CD14-positive monocyte (primary cell): Measurements from ENCODE around the gene CYBRD1. TPM values are rescaled to one million over a fixed set of nuclear protein-coding genes. Genes with fewer than 3 reads are reported as not detected.

Experiments used
- DNase-seq, 3 donors: peaks; one replicate each; pipeline ENCODE4 v3.0.0-alpha.2; 2011 to 2022
- H2AFZ ChIP-seq: 2 replicates; pipeline ENCODE4 v1.6.0; 2012; ENCODE audit warnings: mild to moderate bottlenecking, low read depth, low read length, inconsistent platforms; ENCODE audit not compliant: insufficient read depth, poor library complexity, severe bottlenecking
- H3K27ac ChIP-seq, 2 donors: 1 replicate in 1 of 2; 2 replicates in 1 of 2; pipeline ENCODE4 v1.5.1; 2012 to 2013; ENCODE audit warnings: low read length in 2 of 2, control low read depth in 1 of 2, inconsistent platforms in 1 of 2, low read depth in 1 of 2, mild to moderate bottlenecking in 1 of 2
- H3K27me3 ChIP-seq, 2 donors: one replicate each; pipeline versions ENCODE4 v1.6.0 to v1.6.1; 2011 to 2013; ENCODE audit warnings: low read length in 2 of 2; ENCODE audit not compliant: control insufficient read depth in 2 of 2, insufficient read depth in 2 of 2
- H3K36me3 ChIP-seq, 2 donors: replicated peaks in 1 of 2; 1 replicate in 1 of 2; 2 replicates in 1 of 2; pipeline versions ENCODE4 v1.5.1 to v1.6.1; 2012 to 2013; ENCODE audit warnings: low read length in 2 of 2, control low read depth in 1 of 2, inconsistent platforms in 1 of 2, mild to moderate bottlenecking in 1 of 2; ENCODE audit not compliant: insufficient read depth in 2 of 2, control insufficient read depth in 1 of 2
- H3K4me1 ChIP-seq, 2 donors: 1 replicate in 1 of 2; 2 replicates in 1 of 2; pipeline versions ENCODE4 v1.5.1 to v1.6.1; 2012 to 2013; ENCODE audit warnings: low read length in 2 of 2, control low read depth in 1 of 2, inconsistent platforms in 1 of 2, mild to moderate bottlenecking in 1 of 2, moderate library complexity in 1 of 2; ENCODE audit not compliant: insufficient read depth in 2 of 2, control insufficient read depth in 1 of 2
- H3K4me2 ChIP-seq: replicated peaks from 2 replicates; pipeline ENCODE3; 2012; ENCODE audit warnings: low read length, moderate library complexity, mild to moderate bottlenecking; ENCODE audit not compliant: poor library complexity, severe bottlenecking; ENCODE audit errors: extremely low read depth
- H3K4me3 ChIP-seq, 3 experiments: fragments of 200-600 bp in 1 of 3; sonication (generic) in 1 of 3; replicated peaks in 1 of 3; 1 replicate in 2 of 3; 2 replicates in 1 of 3; pipeline ENCODE4 v1.5.1; 2011 to 2013; ENCODE audit warnings: low read length in 3 of 3, mild to moderate bottlenecking in 3 of 3, control low read depth in 2 of 3, low read depth in 2 of 3, inconsistent platforms in 1 of 3, moderate library complexity in 1 of 3
- H3K79me2 ChIP-seq: 2 replicates; pipeline ENCODE4 v1.6.0; 2012; ENCODE audit warnings: mild to moderate bottlenecking, control low read depth, inconsistent platforms, low read length, moderate library complexity; ENCODE audit not compliant: insufficient read depth
- H3K9ac ChIP-seq: 2 replicates; pipeline ENCODE4 v1.6.0; 2017; ENCODE audit warnings: low read length, mild to moderate bottlenecking; ENCODE audit not compliant: insufficient read depth, poor library complexity, severe bottlenecking
- H3K9me3 ChIP-seq, 2 donors: replicated peaks in 1 of 2; 1 replicate in 1 of 2; 2 replicates in 1 of 2; pipeline versions ENCODE4 v1.5.1 to v1.6.1; 2012 to 2013; ENCODE audit warnings: low read length in 2 of 2, control low read depth in 1 of 2; ENCODE audit not compliant: control insufficient read depth in 1 of 2, insufficient read depth in 1 of 2
- H4K20me1 ChIP-seq: 2 replicates; pipeline ENCODE4 v1.6.0; 2012; ENCODE audit warnings: mild to moderate bottlenecking, low read length, control low read depth, moderate library complexity; ENCODE audit not compliant: insufficient read depth
- H3K27ac Mint-ChIP-seq, 7 donors: one replicate each; pipeline ENCODE4 v1.8.0; 2020; ENCODE audit warnings: mild to moderate bottlenecking in 7 of 7, mixed read lengths in 7 of 7, moderate library complexity in 6 of 7, inconsistent platforms in 2 of 7
- H3K27me3 Mint-ChIP-seq, 3 donors: one replicate each; pipeline ENCODE4 v1.8.0; 2021 to 2022; ENCODE audit warnings: low read depth in 3 of 3, mild to moderate bottlenecking in 3 of 3, mixed read lengths in 3 of 3, moderate library complexity in 3 of 3, inconsistent platforms in 1 of 3
- H3K36me3 Mint-ChIP-seq, 2 donors: one replicate each; pipeline ENCODE4 v1.8.0; 2020; ENCODE audit warnings: mixed read lengths in 2 of 2, inconsistent platforms in 1 of 2, mild to moderate bottlenecking in 1 of 2
- H3K4me1 Mint-ChIP-seq: one replicate; pipeline ENCODE4 v1.8.0; 2020; ENCODE audit warnings: mild to moderate bottlenecking, mixed read lengths
- H3K4me3 Mint-ChIP-seq, 2 donors: one replicate each; pipeline ENCODE4 v1.8.0; 2020; ENCODE audit warnings: mild to moderate bottlenecking in 2 of 2, mixed read lengths in 2 of 2, moderate library complexity in 1 of 2
- H3K9me3 Mint-ChIP-seq, 7 donors: one replicate each; pipeline ENCODE4 v1.8.0; 2020 to 2022; ENCODE audit warnings: mixed read lengths in 7 of 7, mild to moderate bottlenecking in 6 of 7, moderate library complexity in 6 of 7, inconsistent platforms in 2 of 7
- CTCF ChIP-seq: fragments of 200-600 bp; IDR thresholded peaks from one replicate; pipeline ENCODE4 v1.8.0; 2022; ENCODE audit warnings: antibody characterized with exemption, mild to moderate bottlenecking
- WGBS: methylation state at CpG from one replicate; pipeline ENCODE4 v1.1.5; 2013; ENCODE audit warnings: missing lambda C conversion rate; ENCODE audit not compliant: insufficient coverage; 5-methylcytosine and 5-hydroxymethylcytosine counted together
- intact Hi-C, 2 donors: fragments of 100-400 bp; cut with micrococcal nuclease; formaldehyde crosslinking; loops; one replicate each; pipeline versions ENCODE4 v1.15.0 to v1.15.1; 2023
- polyA plus RNA-seq, 3 donors: library from polyadenylated mRNA; depleted of rRNA in 1 of 3; unstranded in 2 of 3; stranded (reverse) in 1 of 3; fragments of 300-500 nt in 2 of 3; fragments of >200 nt in 1 of 3; fragmentation: Illumina TruSeq in 2 of 3; gene quantifications; 1 replicate in 2 of 3; 2 replicates in 1 of 3; pipeline ENCODE4 v1.2.3, GENCODE V29; 2012 to 2021

CYBRD1 gene
- polyA plus RNA-seq, 3 donors = 21.7 to 61.0 (median 47.3) TPM

- TF ChIP-seq CTCF = no peak
- H3K4me1 ChIP-seq = peaks cover 11 to 18% of the 10 kb centered on the region in 2 donors
- H3K9ac ChIP-seq = no peak overlapping the region
- H3K27ac ChIP-seq = no peak overlapping the region
- no peaks in the 10 kb centered on the region for H3K79me2 ChIP-seq
- peaks cover 0 to 4% of the 10 kb centered on the region in 2 donors for H3K9me3 ChIP-seq
- Mint-ChIP-seq H3K9me3 (peaks cover 2 to 9% (median 4%) of the 10 kb centered on the region in 7 donors), H3K36me3 (no peaks in the 10 kb centered on the region), H3K27ac (no peak overlapping the region), H3K4me1 (peaks cover 17% of the 10 kb centered on the region), H3K27me3 (peaks cover 0 to 3% (median 3%) of the 10 kb centered on the region in 3 donors), H3K4me3 (no peak overlapping the region)
- no peak overlapping the region for H2AFZ ChIP-seq
- DNase-seq = no peak
- 97% methylated on average over 4 of the region's 7 CpGs for WGBS
- no peak overlapping the region for H3K4me2 ChIP-seq
- H3K4me3 ChIP-seq = no peak overlapping the region
- H3K27me3 ChIP-seq = no peaks in the 10 kb centered on the region
- intact Hi-C loops = no loop called here
- no peaks in the 10 kb centered on the region for H3K36me3 ChIP-seq
- no peaks in the 10 kb centered on the region for H4K20me1 ChIP-seq
Observed at GRCh38 chr2:171592036-171592555, 69.8 kb downstream of the CYBRD1 start.

DNA sequence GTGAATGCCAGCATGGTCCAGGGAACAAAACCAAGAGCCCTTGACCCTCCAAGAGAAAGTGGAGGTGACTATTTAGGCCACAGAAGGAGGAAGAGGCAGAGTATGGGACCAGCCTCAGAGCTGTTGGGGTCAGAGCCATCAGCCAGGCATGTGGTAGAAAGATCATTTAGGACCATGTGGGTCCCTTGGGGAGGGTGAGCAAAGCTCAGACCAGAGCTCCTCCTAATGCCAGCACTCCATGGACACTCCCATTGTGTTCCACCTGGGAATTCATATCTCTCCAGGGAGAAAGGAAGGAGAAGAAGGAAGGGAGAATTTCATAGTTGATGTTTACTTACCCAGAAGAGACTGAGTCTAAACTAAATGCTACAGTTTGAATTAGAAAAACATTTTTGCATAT, 73.2 kb downstream of the CYBRD1 start:
- intact Hi-C loops = no loop called here
- Mint-ChIP-seq H3K4me3 (no peak overlapping the region), H3K4me1 (peaks cover 4% of the 10 kb centered on the region), H3K36me3 (no peaks in the 10 kb centered on the region), H3K9me3 (peaks cover 0 to 6% (median 1%) of the 10 kb centered on the region in 7 donors), H3K27me3 (peaks cover 2 to 8% (median 7%) of the 10 kb centered on the region in 3 donors), H3K27ac (peak overlapping the region in 1 of 7 donors; percentile 45)
- Histone ChIP-seq H3K4me1 (no peaks in the 10 kb centered on the region), H3K4me3 (no peak overlapping the region), H4K20me1 (no peaks in the 10 kb centered on the region), H3K36me3 (no peaks in the 10 kb centered on the region), H3K9ac (no peak overlapping the region), H3K9me3 (no peaks in the 10 kb centered on the region), H2AFZ (no peak overlapping the region), H3K4me2 (no peak overlapping the region), H3K27ac (no peak overlapping the region), H3K27me3 (peaks cover 0 to 2% of the 10 kb centered on the region in 2 donors), H3K79me2 (no peaks in the 10 kb centered on the region)
- DNase-seq = no peak
- TF ChIP-seq CTCF = no peak
